C1 segment of cervical spinal cord (tissue), 14 donors: Measurements from ENCODE around the gene GARIN5A.

Experiments
- DNase-seq, 14 donors: peaks; one replicate each; lab custom pipeline; 2025; lab: John Stamatoyannopoulos, UW

The GARIN5A gene

DNA sequence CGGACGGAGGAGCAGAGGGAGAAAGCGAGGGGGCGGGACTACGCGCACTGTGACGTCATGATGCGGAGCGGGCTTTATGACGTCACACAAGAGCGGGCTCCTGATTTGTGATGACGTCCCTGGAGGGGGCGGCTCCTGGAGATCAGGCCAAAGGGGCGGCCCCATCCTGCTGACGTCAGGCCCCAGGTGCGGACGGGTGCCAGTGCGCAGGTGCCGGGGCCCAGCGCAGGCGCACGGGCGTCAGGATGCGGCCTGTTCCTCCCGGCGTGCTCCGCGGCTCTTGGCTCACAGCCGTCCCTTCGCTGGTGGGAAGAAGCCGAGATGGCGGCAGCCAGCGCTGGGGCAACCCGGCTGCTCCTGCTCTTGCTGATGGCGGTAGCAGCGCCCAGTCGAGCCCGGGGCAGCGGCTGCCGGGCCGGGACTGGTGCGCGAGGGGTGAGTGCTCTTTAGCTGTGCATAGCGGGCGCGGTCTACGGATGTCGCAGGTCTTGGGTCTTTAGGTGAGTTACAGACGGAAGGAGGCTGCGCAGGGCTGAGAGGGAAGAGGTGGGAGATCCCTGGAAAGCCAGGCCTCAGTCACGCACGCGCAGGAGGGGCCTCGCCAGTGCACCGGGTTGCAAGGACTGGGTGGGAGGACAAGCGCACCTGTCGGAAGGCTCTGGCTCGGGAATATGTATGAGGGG, at the start of gene GARIN5A, which contains the start of gene EMC10:
Gene GARIN5A (minus strand): TSS at position 625 of the 683 bp plus-strand sequence. CDS start 460 bp downstream, at position 165.
Gene EMC10 (plus strand): TSS at position 284 of the 683 bp plus-strand sequence. CDS start 38 bp downstream, at position 322.
- DNase-seq, result peak; percentile 57 to 95 (median 86)

GRCh38 chr19:50522881-50523280, 46.2 kb upstream of the GARIN5A start:
- DNase-seq, result no peak

DNA sequence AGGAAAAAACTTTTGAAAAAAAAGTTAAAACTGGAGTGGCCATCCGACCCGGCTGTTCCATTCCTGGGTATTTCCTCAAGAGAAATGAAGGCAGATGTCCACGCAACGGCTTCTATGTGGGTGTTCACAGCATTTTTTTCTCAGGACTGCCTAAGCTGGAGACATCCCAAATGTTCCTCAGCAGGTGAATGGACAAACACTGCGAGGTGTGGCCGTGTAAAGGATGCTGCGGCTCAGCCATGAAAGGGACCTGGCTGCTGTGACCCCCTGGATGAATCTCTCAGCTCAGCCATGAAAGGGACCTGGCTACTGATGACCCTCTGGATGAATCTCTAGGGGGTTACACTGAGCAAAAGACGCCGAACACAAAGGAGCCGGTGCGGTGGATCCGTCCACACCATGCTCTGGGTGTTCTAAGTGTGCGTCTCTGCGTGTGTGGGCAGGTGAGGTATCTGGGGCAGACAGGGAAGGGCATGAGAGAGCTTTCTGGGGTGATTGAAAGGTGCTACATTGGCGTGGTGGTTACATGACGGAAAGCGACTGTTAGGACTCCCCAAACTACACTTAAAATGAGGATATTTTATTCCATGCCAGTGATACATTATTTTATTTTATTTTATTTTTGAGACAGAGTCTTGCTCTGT, 44.3 kb upstream of the GARIN5A start:
- DNase-seq, result peak in 1 of 14 donors; percentile 10

GRCh38 chr19:50519006-50519575, 42.4 kb upstream of the GARIN5A start:
- DNase-seq, result no peak

- DNase-seq, result no peak
Measured at GRCh38 chr19:50518091-50519005, 41.7 kb upstream of the GARIN5A start.

DNA sequence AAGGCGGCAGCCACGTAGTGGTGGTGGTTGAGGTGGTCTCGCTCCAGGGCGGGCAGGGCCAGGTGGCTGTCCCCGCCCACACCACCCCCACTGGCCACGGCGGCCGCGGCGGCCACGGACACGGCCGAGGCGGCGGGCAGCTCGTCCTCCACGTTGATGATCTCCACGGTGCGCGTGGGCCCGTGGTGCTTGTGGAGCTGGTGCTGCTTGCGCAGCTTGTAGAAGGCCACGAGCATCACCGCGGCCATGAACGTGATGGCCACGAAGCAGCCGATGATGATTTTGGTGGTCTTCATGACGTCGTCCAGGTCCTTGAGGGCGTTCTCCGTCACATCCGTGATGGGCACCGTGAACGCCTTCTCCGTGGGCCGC, 41.0 kb upstream of the GARIN5A start:
- DNase-seq, result no peak

GRCh38 chr19:50516964-50517703, 40.5 kb upstream of the GARIN5A start:
- no peak for DNase-seq

GRCh38 chr19:50516456-50516855, 39.8 kb upstream of the GARIN5A start:
- no peak for DNase-seq

GRCh38 chr19:50515168-50515561, 38.5 kb upstream of the GARIN5A start:
- no peak for DNase-seq

- DNase-seq, result peak in 12 of 14 donors; percentile 28 to 92 (median 62)
Measured at GRCh38 chr19:50514346-50515167, 37.9 kb upstream of the GARIN5A start.

GRCh38 chr19:50513746-50514345, 37.2 kb upstream of the GARIN5A start, which contains the start of gene ASPDH:
TSS of gene ASPDH (minus strand) at chr19:50513913. CDS start at chr19:50513823, 90 bp downstream.
- DNase-seq, result peak in 7 of 14 donors; percentile 25 to 82 (median 61)

- no peak for DNase-seq
Measured at GRCh38 chr19:50512999-50513745, 36.5 kb upstream of the GARIN5A start.

GRCh38 chr19:50512112-50512998, 35.7 kb upstream of the GARIN5A start:
- DNase-seq, result peak in 1 of 14 donors; percentile 10

DNA sequence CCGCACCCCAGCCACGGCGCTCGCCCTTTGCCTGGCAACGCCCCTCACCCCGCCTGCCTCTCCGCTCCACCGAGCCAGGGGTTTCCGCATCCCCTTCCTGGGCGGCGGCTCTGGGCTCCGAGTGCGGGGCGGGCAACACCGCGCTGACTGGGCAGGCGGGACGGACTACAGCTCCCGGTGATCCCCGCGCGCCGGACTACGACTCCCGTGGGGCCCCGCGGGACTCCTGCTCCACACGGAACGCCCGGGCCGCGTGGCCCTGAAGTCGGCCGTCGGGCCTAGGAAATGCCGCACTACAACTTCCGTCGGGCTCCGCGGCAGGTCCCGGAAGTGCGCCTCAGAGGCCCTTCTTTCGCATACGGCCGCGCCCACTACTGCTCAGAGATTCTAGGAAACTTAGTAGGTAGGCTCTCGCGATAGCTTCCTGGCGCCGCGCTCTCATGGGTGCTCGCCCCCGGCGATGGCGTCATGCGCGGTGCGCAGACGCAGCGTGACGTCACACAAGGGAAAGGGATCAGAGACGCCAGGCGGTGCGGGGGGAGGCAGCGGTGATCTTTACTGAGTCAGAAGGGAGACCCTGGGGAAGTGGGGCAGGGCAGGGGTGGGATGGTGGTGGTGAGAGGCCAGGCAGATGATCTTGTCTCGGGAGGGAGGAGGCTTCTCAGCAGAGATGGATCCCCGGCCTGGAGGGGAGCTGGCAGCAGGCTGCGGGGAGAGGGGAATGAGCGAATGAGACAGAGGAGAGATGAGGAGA, 34.6 kb upstream of the GARIN5A start, which contains the start of gene JOSD2:
Gene JOSD2 (minus strand): TSS at position 123 of the 754 bp plus-strand sequence. CDS start 760 bp downstream, outside the sequence.
- DNase-seq, result peak; percentile 86 to 99 (median 96)

- DNase-seq, result no peak
Measured at GRCh38 chr19:50510700-50511068, 34.0 kb upstream of the GARIN5A start.

GRCh38 chr19:50510121-50510670, 33.5 kb upstream of the GARIN5A start:
- DNase-seq, result peak in 3 of 14 donors; percentile 22 to 47 (median 37)
